Measurements from ENCODE around the gene ITPRID1.
"Not testable (repeated sequence)": the region's sequence is repeated elsewhere in the genome, so short reads cannot be mapped to it uniquely, and the experiment has no call there.

Gene ITPRID1

GRCh38 chr7:31526864-31527263 is 13.0 kb downstream of the ITPRID1 start:
- no peak overlapping the region for H3K4me3 ChIP-seq (ENCODE audit: low read depth, low read length)
- DNase-seq (ENCODE audit: low read depth), result no peak
- TF ChIP-seq, protein P1, sequence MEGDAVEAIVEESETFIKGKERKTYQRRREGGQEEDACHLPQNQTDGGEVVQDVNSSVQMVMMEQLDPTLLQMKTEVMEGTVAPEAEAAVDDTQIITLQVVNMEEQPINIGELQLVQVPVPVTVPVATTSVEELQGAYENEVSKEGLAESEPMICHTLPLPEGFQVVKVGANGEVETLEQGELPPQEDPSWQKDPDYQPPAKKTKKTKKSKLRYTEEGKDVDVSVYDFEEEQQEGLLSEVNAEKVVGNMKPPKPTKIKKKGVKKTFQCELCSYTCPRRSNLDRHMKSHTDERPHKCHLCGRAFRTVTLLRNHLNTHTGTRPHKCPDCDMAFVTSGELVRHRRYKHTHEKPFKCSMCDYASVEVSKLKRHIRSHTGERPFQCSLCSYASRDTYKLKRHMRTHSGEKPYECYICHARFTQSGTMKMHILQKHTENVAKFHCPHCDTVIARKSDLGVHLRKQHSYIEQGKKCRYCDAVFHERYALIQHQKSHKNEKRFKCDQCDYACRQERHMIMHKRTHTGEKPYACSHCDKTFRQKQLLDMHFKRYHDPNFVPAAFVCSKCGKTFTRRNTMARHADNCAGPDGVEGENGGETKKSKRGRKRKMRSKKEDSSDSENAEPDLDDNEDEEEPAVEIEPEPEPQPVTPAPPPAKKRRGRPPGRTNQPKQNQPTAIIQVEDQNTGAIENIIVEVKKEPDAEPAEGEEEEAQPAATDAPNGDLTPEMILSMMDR (conservative IDR thresholded peaks at IDR 0.05; ENCODE audit: low read depth, low read length), result no peak

- no peak overlapping the region for H3K4me3 ChIP-seq (ENCODE audit: low read depth, low read length)
- TF ChIP-seq, protein P1 (conservative IDR thresholded peaks at IDR 0.05; ENCODE audit: low read depth, low read length), result no peak
- DNase-seq (ENCODE audit: low read depth), result no peak
Observed at GRCh38 chr7:31529103-31529502, 15.2 kb downstream of the ITPRID1 start.

- H3K4me3 ChIP-seq (ENCODE audit: low read depth, low read length); DNase-seq (ENCODE audit: low read depth): not testable (repeated sequence)
Observed at GRCh38 chr7:31540651-31541185, 26.8 kb downstream of the ITPRID1 start.

DNA sequence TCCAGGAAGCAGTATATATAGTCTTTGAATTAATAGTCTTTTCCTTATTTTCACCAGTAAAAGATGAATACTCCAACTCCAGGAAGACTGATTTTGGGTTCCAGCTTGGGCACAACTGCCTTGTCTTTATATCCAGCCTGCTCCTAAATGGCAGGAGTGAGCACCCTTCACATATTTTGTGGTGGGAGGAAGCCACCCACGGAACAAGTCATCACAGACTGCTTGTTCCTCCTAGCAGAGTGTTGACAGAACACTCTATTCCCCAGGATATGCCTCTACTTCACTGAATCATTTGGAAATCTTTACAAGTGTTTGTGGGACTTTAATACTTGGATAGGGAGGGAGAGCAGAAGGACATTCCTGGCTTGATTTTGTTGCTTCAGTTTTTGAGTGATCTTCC is 31.7 kb downstream of the ITPRID1 start:
- TF ChIP-seq, protein P1 (conservative IDR thresholded peaks at IDR 0.05; ENCODE audit: low read depth, low read length), result no peak
- H3K4me3 ChIP-seq (ENCODE audit: low read depth, low read length), result no peak overlapping the region
- DNase-seq (ENCODE audit: low read depth), result no peak

- H3K4me3 ChIP-seq (ENCODE audit: low read depth, low read length), result no peak overlapping the region
- TF ChIP-seq, protein P1 (conservative IDR thresholded peaks at IDR 0.05; ENCODE audit: low read depth, low read length), result no peak
- DNase-seq (ENCODE audit: low read depth), result no peak
Observed at GRCh38 chr7:31549611-31550010, 35.7 kb downstream of the ITPRID1 start.

DNA sequence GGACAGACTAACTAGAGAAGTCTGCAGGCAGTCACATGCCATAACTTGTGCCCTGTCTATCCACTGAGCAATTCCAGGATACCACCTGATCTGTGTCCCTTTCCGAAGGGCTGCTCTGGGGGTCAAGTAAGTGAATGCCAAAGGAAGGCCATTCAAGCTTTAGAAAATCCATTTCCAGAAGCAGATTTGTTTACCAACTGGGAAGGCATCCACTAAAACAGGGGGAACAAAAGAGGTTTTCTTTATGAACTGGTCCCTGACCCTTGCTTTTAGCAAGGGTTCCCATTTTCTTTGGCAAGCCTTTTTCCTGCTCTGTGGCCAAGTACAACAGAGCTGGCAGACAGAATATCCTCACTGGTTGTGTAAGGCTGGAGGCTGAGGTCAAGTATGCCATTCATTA is 36.5 kb downstream of the ITPRID1 start:
- H3K4me3 ChIP-seq (ENCODE audit: low read depth, low read length), result no peak overlapping the region
- no peak for DNase-seq (ENCODE audit: low read depth)
- TF ChIP-seq, protein P1 (conservative IDR thresholded peaks at IDR 0.05; ENCODE audit: low read depth, low read length), result no peak

- DNase-seq (ENCODE audit: low read depth), result no peak
- no peak overlapping the region for H3K4me3 ChIP-seq (ENCODE audit: low read depth, low read length)
- TF ChIP-seq, protein P1 (conservative IDR thresholded peaks at IDR 0.05; ENCODE audit: low read depth, low read length), result no peak
Observed at GRCh38 chr7:31553661-31554081, 39.8 kb downstream of the ITPRID1 start.
